Activated naive CD8-positive, alpha-beta T cell treated with anti-CD3 and anti-CD28 coated beads for 36 hours (primary cell): Measurements from ENCODE around the gene CISD3. TPM values are rescaled to one million over a fixed set of nuclear protein-coding genes. Genes with fewer than 3 reads are reported as not detected.
A peak's percentile ranks its signal among the peaks of the same experiment; 100 is the strongest.

Experiments used
- DNase-seq: peaks from one replicate; pipeline ENCODE4 v3.0.0; 2021
- H3K27ac Mint-ChIP-seq: one replicate; pipeline ENCODE4 v1.8.0; 2022; ENCODE audit warnings: mild to moderate bottlenecking, moderate library complexity, mixed read lengths
- H3K27me3 Mint-ChIP-seq: one replicate; pipeline ENCODE4 v1.8.0; 2022; ENCODE audit warnings: mild to moderate bottlenecking, mixed read lengths
- H3K36me3 Mint-ChIP-seq: one replicate; pipeline ENCODE4 v1.8.0; 2021; ENCODE audit warnings: mild to moderate bottlenecking, mixed read lengths
- H3K4me1 Mint-ChIP-seq: one replicate; pipeline ENCODE4 v1.8.0; 2021; ENCODE audit warnings: mixed read lengths
- H3K4me3 Mint-ChIP-seq: one replicate; pipeline ENCODE4 v1.8.0; 2022; ENCODE audit warnings: mild to moderate bottlenecking, moderate library complexity, mixed read lengths
- H3K9me3 Mint-ChIP-seq: one replicate; pipeline ENCODE4 v1.8.0; 2022; ENCODE audit warnings: mixed read lengths
- total RNA-seq, 2 experiments: library from RNA; stranded (reverse); gene quantifications; one replicate each; pipeline ENCODE4 v1.2.3, GENCODE V29; 2021

The CISD3 gene
- total RNA-seq, result 10 to 100 TPM; 54.3 to 57.4 TPM

GRCh38 chr17:38729886-38730525 is at the start of gene CISD3:
Gene CISD3, plus strand, starts transcription at chr17:38730341. Its CDS starts 18 bp downstream, at chr17:38730359.
- H3K9me3 Mint-ChIP-seq, result peaks cover 5% of the 10 kb centered on the region
- H3K4me3 Mint-ChIP-seq, result peak within 1 kb of the TSS; percentile 93
- DNase-seq, result peak; percentile 95
- H3K27ac Mint-ChIP-seq, result peak within 1 kb of the TSS; percentile 98
- H3K27me3 Mint-ChIP-seq, result peaks cover 4% of the 10 kb centered on the region
- peaks cover 35% of the 10 kb centered on the region for H3K36me3 Mint-ChIP-seq
- H3K4me1 Mint-ChIP-seq, result peaks cover 76% of the 10 kb centered on the region

GRCh38 chr17:38681096-38681495 is 49.0 kb upstream of the CISD3 start:
- DNase-seq, result no peak
- Mint-ChIP-seq H3K27ac (no peak overlapping the region), H3K27me3 (no peaks in the 10 kb centered on the region), H3K4me1 (peaks cover 11% of the 10 kb centered on the region), H3K9me3 (no peaks in the 10 kb centered on the region), H3K4me3 (no peak overlapping the region), H3K36me3 (no peaks in the 10 kb centered on the region)

GRCh38 chr17:38685491-38685890 is 44.6 kb upstream of the CISD3 start:
- no peaks in the 10 kb centered on the region for H3K36me3 Mint-ChIP-seq
- no peak overlapping the region for H3K4me3 Mint-ChIP-seq
- no peak overlapping the region for H3K27ac Mint-ChIP-seq
- DNase-seq, result no peak
- no peaks in the 10 kb centered on the region for H3K9me3 Mint-ChIP-seq
- no peaks in the 10 kb centered on the region for H3K27me3 Mint-ChIP-seq
- peaks cover 4% of the 10 kb centered on the region for H3K4me1 Mint-ChIP-seq

- DNase-seq, result no peak
- no peak overlapping the region for H3K4me3 Mint-ChIP-seq
- H3K4me1 Mint-ChIP-seq, result peaks cover 4% of the 10 kb centered on the region
Measured at GRCh38 chr17:38687286-38687685, 42.9 kb upstream of the CISD3 start.

GRCh38 chr17:38690386-38690785 is 39.8 kb upstream of the CISD3 start:
- Mint-ChIP-seq H3K9me3 (no peaks in the 10 kb centered on the region), H3K36me3 (no peaks in the 10 kb centered on the region), H3K4me1 (peaks cover 4% of the 10 kb centered on the region), H3K4me3 (no peak overlapping the region), H3K27ac (no peak overlapping the region), H3K27me3 (no peaks in the 10 kb centered on the region)
- no peak for DNase-seq

More at GRCh38 chr17:38687286-38687685, 42.9 kb upstream of the CISD3 start:
- Mint-ChIP-seq H3K27me3 (no peaks in the 10 kb centered on the region), H3K9me3 (no peaks in the 10 kb centered on the region), H3K36me3 (no peaks in the 10 kb centered on the region), H3K27ac (no peak overlapping the region)

- DNase-seq, result no peak
- Mint-ChIP-seq H3K9me3 (no peaks in the 10 kb centered on the region), H3K4me1 (peaks cover 7% of the 10 kb centered on the region), H3K27ac (no peak overlapping the region), H3K4me3 (no peak overlapping the region), H3K36me3 (no peaks in the 10 kb centered on the region), H3K27me3 (no peaks in the 10 kb centered on the region)
Measured at GRCh38 chr17:38691154-38691553, 39.0 kb upstream of the CISD3 start.

- H3K4me1 Mint-ChIP-seq, result peaks cover 19% of the 10 kb centered on the region
- H3K27me3 Mint-ChIP-seq, result no peaks in the 10 kb centered on the region
- no peak overlapping the region for H3K4me3 Mint-ChIP-seq
- H3K9me3 Mint-ChIP-seq, result no peaks in the 10 kb centered on the region
- no peaks in the 10 kb centered on the region for H3K36me3 Mint-ChIP-seq
- no peak for DNase-seq
- H3K27ac Mint-ChIP-seq, result no peak overlapping the region
Measured at GRCh38 chr17:38693700-38694329, 36.3 kb upstream of the CISD3 start.

- Mint-ChIP-seq H3K4me1 (peaks cover 44% of the 10 kb centered on the region), H3K27me3 (no peaks in the 10 kb centered on the region), H3K4me3 (no peak overlapping the region), H3K9me3 (peaks cover 4% of the 10 kb centered on the region), H3K36me3 (peaks cover 3% of the 10 kb centered on the region), H3K27ac (peak overlapping the region; percentile 39)
- no peak for DNase-seq
Measured at GRCh38 chr17:38697061-38697820, 32.9 kb upstream of the CISD3 start.

- no peak overlapping the region for H3K4me3 Mint-ChIP-seq
- DNase-seq, result no peak
- peaks cover 9% of the 10 kb centered on the region for H3K36me3 Mint-ChIP-seq
- H3K27me3 Mint-ChIP-seq, result no peaks in the 10 kb centered on the region
- H3K27ac Mint-ChIP-seq, result no peak overlapping the region
- peaks cover 4% of the 10 kb centered on the region for H3K9me3 Mint-ChIP-seq
- H3K4me1 Mint-ChIP-seq, result peaks cover 46% of the 10 kb centered on the region
Measured at GRCh38 chr17:38698760-38699159, 31.4 kb upstream of the CISD3 start.

- H3K36me3 Mint-ChIP-seq, result peaks cover 23% of the 10 kb centered on the region
- H3K27ac Mint-ChIP-seq, result peak overlapping the region; percentile 99
- H3K9me3 Mint-ChIP-seq, result peaks cover 4% of the 10 kb centered on the region
- peak overlapping the region; percentile 64 for H3K4me3 Mint-ChIP-seq
- H3K4me1 Mint-ChIP-seq, result peaks cover 43% of the 10 kb centered on the region
- peak; percentile 87 for DNase-seq
- no peaks in the 10 kb centered on the region for H3K27me3 Mint-ChIP-seq
Measured at GRCh38 chr17:38701504-38702165, 28.5 kb upstream of the CISD3 start.

- peaks cover 4% of the 10 kb centered on the region for H3K9me3 Mint-ChIP-seq
- peak overlapping the region; percentile 100 for H3K27ac Mint-ChIP-seq
- H3K36me3 Mint-ChIP-seq, result peaks cover 29% of the 10 kb centered on the region
- peak overlapping the region; percentile 96 for H3K4me3 Mint-ChIP-seq
- DNase-seq, result peak; percentile 85
- H3K27me3 Mint-ChIP-seq, result no peaks in the 10 kb centered on the region
- H3K4me1 Mint-ChIP-seq, result peaks cover 42% of the 10 kb centered on the region
Measured at GRCh38 chr17:38702166-38702915, 27.8 kb upstream of the CISD3 start.

- Mint-ChIP-seq H3K9me3 (peaks cover 4% of the 10 kb centered on the region), H3K27ac (peak overlapping the region; percentile 100), H3K4me3 (peak overlapping the region; percentile 96), H3K27me3 (no peaks in the 10 kb centered on the region), H3K4me1 (peaks cover 42% of the 10 kb centered on the region), H3K36me3 (peaks cover 35% of the 10 kb centered on the region)
- DNase-seq, result no peak
Measured at GRCh38 chr17:38702916-38703741, 27.0 kb upstream of the CISD3 start.

GRCh38 chr17:38703742-38704605 is 26.2 kb upstream of the CISD3 start:
- DNase-seq, result peak; percentile 87
- H3K9me3 Mint-ChIP-seq, result peaks cover 4% of the 10 kb centered on the region
- H3K36me3 Mint-ChIP-seq, result peaks cover 37% of the 10 kb centered on the region
- H3K27ac Mint-ChIP-seq, result peak overlapping the region; percentile 100
- H3K4me1 Mint-ChIP-seq, result peaks cover 45% of the 10 kb centered on the region
- H3K4me3 Mint-ChIP-seq, result peak overlapping the region; percentile 96
- H3K27me3 Mint-ChIP-seq, result no peaks in the 10 kb centered on the region
